GM10266 (cell line): ENCODE results near the gene ETV4.

Source experiments
- DNase-seq: peaks from one replicate; pipeline ENCODE4 v3.0.0; 2012; ENCODE audit errors: extremely low spot score
- TF ChIP-seq, protein P1 (sequence below): IDR thresholded peaks from 2 replicates; pipeline ENCODE4 v1.5.1; 2012; ENCODE audit warnings: mild to moderate bottlenecking, low read depth; ENCODE audit not compliant: control insufficient read depth, insufficient read depth; ENCODE audit errors: missing control alignments

ETV4 gene

DNA sequence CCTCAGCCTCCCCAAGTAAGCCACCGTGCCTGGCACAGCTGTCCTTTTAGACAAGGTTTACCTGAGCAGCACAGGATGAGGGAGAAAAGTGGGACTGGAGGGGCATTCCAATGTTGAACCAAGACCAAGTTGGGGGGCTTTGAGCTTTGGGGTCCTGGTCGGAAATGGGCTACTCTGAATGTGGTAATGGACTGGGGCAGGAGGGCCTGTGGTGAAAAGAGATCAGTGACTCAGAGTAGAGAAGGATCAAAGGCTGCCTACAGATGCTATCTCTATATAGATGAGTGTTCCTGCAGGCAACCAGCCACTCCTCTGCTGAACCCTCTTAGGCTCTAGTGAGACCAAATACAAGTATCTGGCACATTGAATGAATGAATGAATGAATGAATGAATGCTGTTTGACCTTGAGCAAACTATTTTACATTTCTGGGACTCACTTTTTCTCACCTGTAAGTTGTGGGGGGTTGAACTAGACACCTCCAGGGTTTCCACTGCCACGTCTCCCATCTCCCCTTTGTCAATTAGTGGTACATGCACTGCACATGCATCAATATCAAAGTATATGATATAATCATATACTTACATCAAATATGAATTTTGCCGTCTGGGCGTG, 26.3 kb upstream of the ETV4 start:
- TF ChIP-seq, protein P1, sequence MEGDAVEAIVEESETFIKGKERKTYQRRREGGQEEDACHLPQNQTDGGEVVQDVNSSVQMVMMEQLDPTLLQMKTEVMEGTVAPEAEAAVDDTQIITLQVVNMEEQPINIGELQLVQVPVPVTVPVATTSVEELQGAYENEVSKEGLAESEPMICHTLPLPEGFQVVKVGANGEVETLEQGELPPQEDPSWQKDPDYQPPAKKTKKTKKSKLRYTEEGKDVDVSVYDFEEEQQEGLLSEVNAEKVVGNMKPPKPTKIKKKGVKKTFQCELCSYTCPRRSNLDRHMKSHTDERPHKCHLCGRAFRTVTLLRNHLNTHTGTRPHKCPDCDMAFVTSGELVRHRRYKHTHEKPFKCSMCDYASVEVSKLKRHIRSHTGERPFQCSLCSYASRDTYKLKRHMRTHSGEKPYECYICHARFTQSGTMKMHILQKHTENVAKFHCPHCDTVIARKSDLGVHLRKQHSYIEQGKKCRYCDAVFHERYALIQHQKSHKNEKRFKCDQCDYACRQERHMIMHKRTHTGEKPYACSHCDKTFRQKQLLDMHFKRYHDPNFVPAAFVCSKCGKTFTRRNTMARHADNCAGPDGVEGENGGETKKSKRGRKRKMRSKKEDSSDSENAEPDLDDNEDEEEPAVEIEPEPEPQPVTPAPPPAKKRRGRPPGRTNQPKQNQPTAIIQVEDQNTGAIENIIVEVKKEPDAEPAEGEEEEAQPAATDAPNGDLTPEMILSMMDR: no peak
- DNase-seq: no peak

DNA sequence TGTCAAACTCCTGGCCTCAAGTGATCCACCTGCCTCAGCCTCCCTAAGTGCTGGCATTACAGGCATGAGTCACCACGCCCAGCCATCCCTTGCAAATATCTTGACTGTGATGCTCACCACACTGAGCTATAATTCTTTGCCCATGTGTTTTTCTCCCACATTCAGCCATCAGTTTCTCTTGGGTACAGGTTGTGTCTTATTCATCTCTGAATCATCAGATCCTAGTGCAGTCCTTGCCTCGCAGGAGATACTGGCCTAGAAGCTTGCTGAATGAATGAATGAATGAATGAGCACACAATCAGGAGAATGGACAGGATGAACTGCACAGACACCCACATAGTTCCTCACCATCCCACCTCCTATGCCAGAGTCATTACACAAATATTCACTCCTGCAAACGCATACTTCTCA, 24.4 kb upstream of the ETV4 start:
- TF ChIP-seq, protein P1: no peak

GRCh38 chr17:43568506-43569082, 22.5 kb upstream of the ETV4 start:
- TF ChIP-seq, protein P1: no peak
- DNase-seq: no peak

More for the DNA sequence above, 24.4 kb upstream of the ETV4 start:
- no peak for DNase-seq

DNA sequence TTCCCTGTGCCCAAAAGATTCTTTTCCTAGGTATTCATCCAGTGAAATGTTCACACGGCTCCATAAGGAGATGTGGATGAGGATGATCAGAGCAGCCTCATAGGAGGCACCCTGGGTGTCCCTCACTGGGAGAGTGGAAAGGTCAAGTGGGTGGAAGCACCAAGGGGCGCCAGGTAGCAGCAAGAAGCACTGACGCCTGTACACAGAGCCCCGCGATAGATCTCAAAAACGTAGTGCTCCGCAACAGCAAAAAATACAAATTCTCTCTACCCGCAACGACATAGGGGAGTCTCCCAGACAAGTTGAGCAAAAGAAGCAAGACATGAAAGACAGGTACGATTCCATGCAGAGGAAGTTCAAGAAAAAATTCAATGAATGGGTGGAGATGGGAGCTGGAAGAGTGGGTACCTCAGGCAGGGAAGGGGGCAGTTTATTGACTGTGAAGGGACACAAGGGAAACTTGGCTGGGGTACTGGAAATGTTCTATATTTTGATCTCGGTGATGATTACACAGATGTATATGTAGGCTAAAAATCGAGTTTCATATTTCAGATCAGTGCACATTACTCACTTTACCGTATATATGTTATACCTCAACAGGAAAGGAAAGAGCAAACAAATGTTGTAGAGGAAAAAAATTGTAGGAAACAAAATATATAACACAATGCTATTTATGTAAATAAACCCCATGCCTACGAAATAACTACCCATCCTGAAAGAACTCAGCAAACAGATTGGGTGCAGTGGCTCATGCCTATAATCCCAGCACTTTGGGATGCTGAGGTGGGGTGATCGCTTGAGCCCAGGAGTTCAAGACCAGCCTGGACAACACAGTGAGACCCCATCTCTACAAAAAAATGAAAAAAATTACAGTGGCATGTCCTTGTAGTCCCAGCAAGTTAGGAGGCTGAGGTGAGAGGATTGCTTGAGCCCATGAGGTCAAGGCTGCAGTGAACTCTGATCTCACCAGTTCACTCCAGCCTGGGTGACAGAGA, 17.8 kb upstream of the ETV4 start:
- TF ChIP-seq, protein P1: no peak
- DNase-seq: no peak

- TF ChIP-seq, protein P1: no peak
- no peak for DNase-seq
These were observed 16.8 kb upstream of the ETV4 start for GRCh38 chr17:43562679-43563599.

DNA sequence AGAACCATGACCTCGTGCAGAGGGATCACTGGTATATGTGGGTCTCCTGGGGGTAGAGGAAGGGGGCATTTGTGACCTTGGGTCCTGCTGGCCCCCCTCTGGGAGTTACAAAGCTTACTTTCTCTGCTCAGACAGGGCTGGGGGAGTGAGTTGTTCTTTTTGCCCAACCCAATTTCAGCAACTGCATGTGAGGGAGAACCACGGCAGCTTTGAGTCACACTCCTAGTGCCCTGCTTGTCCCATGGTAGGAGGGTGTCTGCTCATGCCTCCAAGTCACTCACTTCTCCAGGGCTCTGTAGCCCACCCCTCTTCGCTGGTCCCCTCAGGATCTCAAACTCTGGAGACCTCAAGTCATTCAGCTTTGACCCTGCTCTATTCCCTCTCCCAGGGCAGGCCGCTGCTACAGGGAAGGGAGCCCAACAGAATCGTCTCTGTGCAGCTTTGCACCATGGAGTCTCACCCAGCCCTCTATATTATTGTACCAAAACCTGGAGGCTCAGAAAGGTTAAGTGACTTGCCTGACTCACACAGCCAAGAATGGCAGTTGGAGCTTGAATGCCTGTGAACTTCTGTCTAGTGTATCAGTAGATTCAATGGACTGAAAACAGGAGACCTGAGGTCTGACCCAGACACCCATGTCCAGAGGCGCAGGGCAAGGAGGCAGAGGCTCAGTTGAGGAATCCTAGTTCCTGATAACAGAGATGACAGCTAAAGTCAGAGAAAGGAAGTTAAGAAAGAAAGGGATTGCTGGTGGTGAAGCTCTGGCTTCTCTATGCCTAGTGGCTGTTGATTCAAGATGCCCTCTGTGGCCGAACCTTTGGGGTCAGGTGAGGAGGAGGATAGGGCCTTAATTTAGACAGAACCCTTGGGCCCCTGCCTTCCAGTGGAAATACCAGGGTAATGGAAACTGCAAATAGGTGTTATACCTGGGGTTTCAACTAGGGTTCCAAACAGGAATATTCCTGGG, 14.6 kb upstream of the ETV4 start:
- DNase-seq: no peak
- TF ChIP-seq, protein P1: no peak
